OCI-LY1 (cell line): Measurements from ENCODE around the gene MNAT1.

Experiments
- H2AFZ ChIP-seq: fragments of 200-600 bp; sonication (generic), shearing (Covaris generic); 2 replicates; pipeline ENCODE4 v1.6.0; 2014; ENCODE audit warnings: antibody characterized with exemption, mild to moderate bottlenecking, low read length
- H3F3A ChIP-seq: fragments of 200-600 bp; sonication (generic), shearing (Covaris generic); 2 replicates; pipeline ENCODE4 v1.6.0; 2014; ENCODE audit warnings: mild to moderate bottlenecking, antibody characterized with exemption, low read length, moderate library complexity; ENCODE audit not compliant: insufficient read depth
- H3K27ac ChIP-seq: fragments of 200-600 bp; sonication (generic); 2 replicates; pipeline ENCODE4 v1.5.1; 2014; ENCODE audit warnings: low read length, mixed run types, mild to moderate bottlenecking, low read depth; ENCODE audit not compliant: poor library complexity, severe bottlenecking
- H3K27me3 ChIP-seq: fragments of 200-600 bp; sonication (generic); 2 replicates; pipeline ENCODE4 v1.6.0; 2014; ENCODE audit warnings: antibody characterized with exemption, mild to moderate bottlenecking, low read length, moderate library complexity; ENCODE audit not compliant: insufficient read depth
- H3K36me3 ChIP-seq: fragments of 200-600 bp; sonication (generic); 2 replicates; pipeline ENCODE4 v1.6.1; 2014; ENCODE audit warnings: mild to moderate bottlenecking, antibody characterized with exemption, low read length, moderate library complexity, mixed read lengths; ENCODE audit not compliant: insufficient read depth
- H3K4me1 ChIP-seq: fragments of 200-600 bp; sonication (generic); 2 replicates; pipeline ENCODE4 v1.5.1; 2014; ENCODE audit warnings: mild to moderate bottlenecking, low read length, moderate library complexity; ENCODE audit not compliant: insufficient read depth, severe bottlenecking
- H3K4me2 ChIP-seq: fragments of 200-600 bp; sonication (generic), shearing (Covaris generic); 2 replicates; pipeline ENCODE4 v1.6.1; 2014; ENCODE audit warnings: low read length
- H3K4me3 ChIP-seq: fragments of 200-600 bp; sonication (generic); 2 replicates; pipeline ENCODE4 v1.5.1; 2014; ENCODE audit warnings: low read length, low read depth, mild to moderate bottlenecking, mixed read lengths; ENCODE audit not compliant: poor library complexity, severe bottlenecking
- H3K79me2 ChIP-seq: fragments of 200-600 bp; shearing (Covaris generic); 2 replicates; pipeline ENCODE4 v1.6.1; 2016; ENCODE audit warnings: mixed run types, low read length, mixed read lengths; ENCODE audit not compliant: insufficient read depth
- H3K9ac ChIP-seq: fragments of 200-600 bp; sonication (generic), shearing (Covaris generic); 2 replicates; pipeline ENCODE4 v1.6.1; 2014; ENCODE audit warnings: mild to moderate bottlenecking, low read length, mixed read lengths
- H3K9me2 ChIP-seq: fragments of 200-600 bp; sonication (generic), shearing (Covaris generic); 2 replicates; pipeline ENCODE4 v1.6.1; 2014; ENCODE audit warnings: low read depth, mild to moderate bottlenecking, low read length, mixed read lengths
- H3K9me3 ChIP-seq: fragments of 200-600 bp; shearing (Covaris generic); 2 replicates; pipeline ENCODE4 v1.6.1; 2014; ENCODE audit warnings: low read length, mixed read lengths
- H4K20me1 ChIP-seq: fragments of 200-600 bp; sonication (generic), shearing (Covaris generic); 2 replicates; pipeline ENCODE4 v1.6.0; 2016; ENCODE audit warnings: mild to moderate bottlenecking, low read length; ENCODE audit not compliant: insufficient read depth
- CTCF ChIP-seq: fragments of 200-600 bp; sonication (generic), shearing (Covaris generic); IDR thresholded peaks from 2 replicates; pipeline ENCODE4 v1.5.1; 2017; ENCODE audit warnings: mild to moderate bottlenecking, antibody characterized with exemption, low read length, moderate library complexity, mixed read lengths
- EZH2 ChIP-seq: fragments of 200-600 bp; sonication (generic), shearing (Covaris generic); IDR thresholded peaks from 2 replicates; pipeline ENCODE4 v1.8.0; 2017; ENCODE audit warnings: borderline replicate concordance, mixed run types, mild to moderate bottlenecking, antibody characterized with exemption, low read length, moderate library complexity, mixed read lengths

The MNAT1 gene

GRCh38 chr14:60839657-60840056 is 105.1 kb downstream of the MNAT1 start:
- H3K27me3 ChIP-seq = no peaks in the 10 kb centered on the region
- H3K4me3 ChIP-seq = no peak overlapping the region
- H3K4me2 ChIP-seq = no peak overlapping the region
- no peak overlapping the region for H2AFZ ChIP-seq
- H3K79me2 ChIP-seq = no peaks in the 10 kb centered on the region
- no peaks in the 10 kb centered on the region for H3K9me2 ChIP-seq
- H3K9ac ChIP-seq = no peak overlapping the region
- no peaks in the 10 kb centered on the region for H4K20me1 ChIP-seq
- H3K4me1 ChIP-seq = peaks cover 5% of the 10 kb centered on the region
- no peaks in the 10 kb centered on the region for H3K9me3 ChIP-seq
- no peak for TF ChIP-seq CTCF
- no peak for TF ChIP-seq EZH2
- peaks cover 25% of the 10 kb centered on the region for H3K36me3 ChIP-seq
- no peaks in the 10 kb centered on the region for H3F3A ChIP-seq
- no peak overlapping the region for H3K27ac ChIP-seq

- Histone ChIP-seq H3K36me3 (peaks cover 25% of the 10 kb centered on the region), H3K4me2 (no peak overlapping the region), H4K20me1 (no peaks in the 10 kb centered on the region), H3K4me3 (no peak overlapping the region), H3K79me2 (no peaks in the 10 kb centered on the region), H3K27ac (no peak overlapping the region), H2AFZ (no peak overlapping the region), H3K4me1 (peaks cover 11% of the 10 kb centered on the region), H3K27me3 (no peaks in the 10 kb centered on the region), H3K9me3 (no peaks in the 10 kb centered on the region), H3F3A (no peaks in the 10 kb centered on the region), H3K9ac (no peak overlapping the region), H3K9me2 (no peaks in the 10 kb centered on the region)
- no peak for TF ChIP-seq CTCF
- no peak for TF ChIP-seq EZH2
These were observed 105.8 kb downstream of the MNAT1 start for GRCh38 chr14:60840313-60840712.

- TF ChIP-seq CTCF (no peak), EZH2 (no peak)
- Histone ChIP-seq H3K9me2 (no peaks in the 10 kb centered on the region), H2AFZ (no peak overlapping the region), H3K4me3 (peak overlapping the region; percentile 18), H3K9me3 (peaks cover 11% of the 10 kb centered on the region; the same call in 1 of the 2 replicates), H3K79me2 (no peaks in the 10 kb centered on the region), H3K4me1 (peaks cover 21% of the 10 kb centered on the region), H4K20me1 (no peaks in the 10 kb centered on the region), H3K4me2 (peak overlapping the region; percentile 52), H3F3A (no peaks in the 10 kb centered on the region), H3K9ac (no peak overlapping the region), H3K36me3 (peaks cover 15% of the 10 kb centered on the region), H3K27me3 (no peaks in the 10 kb centered on the region), H3K27ac (peak overlapping the region; percentile 68)
These were observed 111.0 kb downstream of the MNAT1 start for GRCh38 chr14:60845523-60845922.
